Measurements from ENCODE around the gene DGAT2L6. TPM values are rescaled to one million over a fixed set of nuclear protein-coding genes. Genes with fewer than 3 reads are reported as not detected.

Gene DGAT2L6
- total and polyA plus RNA-seq, 4 donors: not detected

DNA sequence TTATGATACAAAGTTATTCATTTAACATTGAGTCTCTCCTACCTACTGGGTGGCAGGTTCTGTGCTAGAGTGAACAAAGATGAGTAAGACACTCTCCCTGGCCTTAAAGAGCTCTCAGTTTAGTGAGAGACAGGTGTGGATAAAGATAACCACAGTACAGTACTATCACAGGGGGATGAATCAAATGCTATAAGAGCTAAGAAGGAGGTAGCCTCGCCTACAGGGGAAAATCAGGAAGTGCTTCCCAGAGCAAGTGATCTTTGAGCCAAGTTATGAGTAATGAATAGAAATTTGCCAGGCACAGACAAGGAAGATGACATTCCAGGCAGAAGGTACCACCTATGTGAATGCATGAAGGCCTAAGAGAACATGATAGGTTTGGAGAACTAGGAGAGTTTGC is 47.5 kb upstream of the DGAT2L6 start:
- Histone ChIP-seq H3K27ac (ENCODE audit: low read depth in 1 of 2, low read length in 2 of 2) (no peak overlapping the region), H3K4me1 (ENCODE audit: control insufficient read depth in 4 of 4, insufficient read depth in 4 of 4, low read length in 3 of 4) (peaks cover 0 to 13% (median 8%) of the 10 kb centered on the region in 4 donors), H3K36me3 (ENCODE audit: control insufficient read depth in 4 of 4, insufficient read depth in 3 of 4, low read depth in 1 of 4, low read length in 3 of 4) (no peaks in the 10 kb centered on the region), H3K27me3 (ENCODE audit: control insufficient read depth in 4 of 4, insufficient read depth in 4 of 4, low read length in 3 of 4) (peaks cover 0 to 5% (median 0%) of the 10 kb centered on the region in 4 donors), H3K9ac (ENCODE audit: low read depth in 1 of 2, low read length in 2 of 2) (no peak overlapping the region), H3K9me3 (ENCODE audit: control insufficient read depth in 4 of 4, low read length in 3 of 4) (no peaks in the 10 kb centered on the region), H3K4me3 (ENCODE audit: low read depth in 1 of 3, low read length in 3 of 3) (no peak overlapping the region)
- TF ChIP-seq ATF3 (IDR thresholded peaks at IDR 0.05) (no peak), JUND (IDR thresholded peaks at IDR 0.05) (no peak), NR2F2 (IDR thresholded peaks at IDR 0.05) (no peak), GABPA (IDR thresholded peaks at IDR 0.05 in 1 of 2, conservative IDR thresholded peaks at IDR 0.05 in 1 of 2) (no peak), HNF4G (IDR thresholded peaks at IDR 0.05) (no peak), RAD21 (IDR thresholded peaks at IDR 0.05) (no peak)
- TF ChIP-seq, protein P1, sequence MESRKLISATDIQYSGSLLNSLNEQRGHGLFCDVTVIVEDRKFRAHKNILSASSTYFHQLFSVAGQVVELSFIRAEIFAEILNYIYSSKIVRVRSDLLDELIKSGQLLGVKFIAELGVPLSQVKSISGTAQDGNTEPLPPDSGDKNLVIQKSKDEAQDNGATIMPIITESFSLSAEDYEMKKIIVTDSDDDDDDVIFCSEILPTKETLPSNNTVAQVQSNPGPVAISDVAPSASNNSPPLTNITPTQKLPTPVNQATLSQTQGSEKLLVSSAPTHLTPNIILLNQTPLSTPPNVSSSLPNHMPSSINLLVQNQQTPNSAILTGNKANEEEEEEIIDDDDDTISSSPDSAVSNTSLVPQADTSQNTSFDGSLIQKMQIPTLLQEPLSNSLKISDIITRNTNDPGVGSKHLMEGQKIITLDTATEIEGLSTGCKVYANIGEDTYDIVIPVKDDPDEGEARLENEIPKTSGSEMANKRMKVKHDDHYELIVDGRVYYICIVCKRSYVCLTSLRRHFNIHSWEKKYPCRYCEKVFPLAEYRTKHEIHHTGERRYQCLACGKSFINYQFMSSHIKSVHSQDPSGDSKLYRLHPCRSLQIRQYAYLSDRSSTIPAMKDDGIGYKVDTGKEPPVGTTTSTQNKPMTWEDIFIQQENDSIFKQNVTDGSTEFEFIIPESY (IDR thresholded peaks at IDR 0.05): no peak
- TF ChIP-seq, protein P2, sequence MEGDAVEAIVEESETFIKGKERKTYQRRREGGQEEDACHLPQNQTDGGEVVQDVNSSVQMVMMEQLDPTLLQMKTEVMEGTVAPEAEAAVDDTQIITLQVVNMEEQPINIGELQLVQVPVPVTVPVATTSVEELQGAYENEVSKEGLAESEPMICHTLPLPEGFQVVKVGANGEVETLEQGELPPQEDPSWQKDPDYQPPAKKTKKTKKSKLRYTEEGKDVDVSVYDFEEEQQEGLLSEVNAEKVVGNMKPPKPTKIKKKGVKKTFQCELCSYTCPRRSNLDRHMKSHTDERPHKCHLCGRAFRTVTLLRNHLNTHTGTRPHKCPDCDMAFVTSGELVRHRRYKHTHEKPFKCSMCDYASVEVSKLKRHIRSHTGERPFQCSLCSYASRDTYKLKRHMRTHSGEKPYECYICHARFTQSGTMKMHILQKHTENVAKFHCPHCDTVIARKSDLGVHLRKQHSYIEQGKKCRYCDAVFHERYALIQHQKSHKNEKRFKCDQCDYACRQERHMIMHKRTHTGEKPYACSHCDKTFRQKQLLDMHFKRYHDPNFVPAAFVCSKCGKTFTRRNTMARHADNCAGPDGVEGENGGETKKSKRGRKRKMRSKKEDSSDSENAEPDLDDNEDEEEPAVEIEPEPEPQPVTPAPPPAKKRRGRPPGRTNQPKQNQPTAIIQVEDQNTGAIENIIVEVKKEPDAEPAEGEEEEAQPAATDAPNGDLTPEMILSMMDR (IDR thresholded peaks at IDR 0.05; ENCODE audit: low read depth, low read length, missing input control): no peak
- no peak for DNase-seq (ENCODE audit: low spot score)
- WGBS: 45% methylated on average over 1 of the region's 1 CpG

DNA sequence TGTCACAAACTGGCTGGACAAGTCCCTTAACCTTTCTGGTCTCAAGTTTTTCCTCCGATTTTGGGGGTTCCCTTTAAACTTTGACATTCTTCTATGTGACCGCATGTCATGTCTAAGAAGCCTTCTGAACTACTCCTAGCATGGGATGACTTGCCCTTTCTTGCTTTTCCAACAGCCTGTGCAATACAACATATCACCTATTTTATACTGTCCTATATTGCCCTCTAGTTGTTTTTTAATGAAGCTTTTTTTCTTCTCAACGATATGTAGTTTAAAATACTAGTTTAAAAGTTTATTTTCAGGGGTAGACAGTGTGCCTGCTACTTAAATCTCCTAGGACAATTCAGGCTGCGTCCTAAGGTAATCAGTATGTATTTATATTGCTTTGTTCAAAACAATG is 45.1 kb upstream of the DGAT2L6 start:
- H3K4me3 ChIP-seq (ENCODE audit: low read depth in 1 of 3, low read length in 3 of 3): no peak overlapping the region
- 61% methylated on average over 4 of the region's 4 CpGs for WGBS
- no peak overlapping the region for H3K27ac ChIP-seq (ENCODE audit: low read depth in 1 of 2, low read length in 2 of 2)

More for the DNA sequence above, 45.1 kb upstream of the DGAT2L6 start:
- peaks cover 0 to 16% (median 13%) of the 10 kb centered on the region in 4 donors for H3K4me1 ChIP-seq (ENCODE audit: control insufficient read depth in 4 of 4, insufficient read depth in 4 of 4, low read length in 3 of 4)
- H3K9ac ChIP-seq (ENCODE audit: low read depth in 1 of 2, low read length in 2 of 2): no peak overlapping the region
- no peak for TF ChIP-seq NR2F2 (IDR thresholded peaks at IDR 0.05)
- TF ChIP-seq JUND (IDR thresholded peaks at IDR 0.05): no peak
- TF ChIP-seq RXRA (IDR thresholded peaks at IDR 0.05): no peak
- TF ChIP-seq ATF3 (IDR thresholded peaks at IDR 0.05): no peak
- no peak for TF ChIP-seq MAX (IDR thresholded peaks at IDR 0.05)
- no peak for TF ChIP-seq RAD21 (IDR thresholded peaks at IDR 0.05)
- TF ChIP-seq, protein P3, sequence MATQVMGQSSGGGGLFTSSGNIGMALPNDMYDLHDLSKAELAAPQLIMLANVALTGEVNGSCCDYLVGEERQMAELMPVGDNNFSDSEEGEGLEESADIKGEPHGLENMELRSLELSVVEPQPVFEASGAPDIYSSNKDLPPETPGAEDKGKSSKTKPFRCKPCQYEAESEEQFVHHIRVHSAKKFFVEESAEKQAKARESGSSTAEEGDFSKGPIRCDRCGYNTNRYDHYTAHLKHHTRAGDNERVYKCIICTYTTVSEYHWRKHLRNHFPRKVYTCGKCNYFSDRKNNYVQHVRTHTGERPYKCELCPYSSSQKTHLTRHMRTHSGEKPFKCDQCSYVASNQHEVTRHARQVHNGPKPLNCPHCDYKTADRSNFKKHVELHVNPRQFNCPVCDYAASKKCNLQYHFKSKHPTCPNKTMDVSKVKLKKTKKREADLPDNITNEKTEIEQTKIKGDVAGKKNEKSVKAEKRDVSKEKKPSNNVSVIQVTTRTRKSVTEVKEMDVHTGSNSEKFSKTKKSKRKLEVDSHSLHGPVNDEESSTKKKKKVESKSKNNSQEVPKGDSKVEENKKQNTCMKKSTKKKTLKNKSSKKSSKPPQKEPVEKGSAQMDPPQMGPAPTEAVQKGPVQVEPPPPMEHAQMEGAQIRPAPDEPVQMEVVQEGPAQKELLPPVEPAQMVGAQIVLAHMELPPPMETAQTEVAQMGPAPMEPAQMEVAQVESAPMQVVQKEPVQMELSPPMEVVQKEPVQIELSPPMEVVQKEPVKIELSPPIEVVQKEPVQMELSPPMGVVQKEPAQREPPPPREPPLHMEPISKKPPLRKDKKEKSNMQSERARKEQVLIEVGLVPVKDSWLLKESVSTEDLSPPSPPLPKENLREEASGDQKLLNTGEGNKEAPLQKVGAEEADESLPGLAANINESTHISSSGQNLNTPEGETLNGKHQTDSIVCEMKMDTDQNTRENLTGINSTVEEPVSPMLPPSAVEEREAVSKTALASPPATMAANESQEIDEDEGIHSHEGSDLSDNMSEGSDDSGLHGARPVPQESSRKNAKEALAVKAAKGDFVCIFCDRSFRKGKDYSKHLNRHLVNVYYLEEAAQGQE (IDR thresholded peaks at IDR 0.05): no peak
- TF ChIP-seq FOXA2 (IDR thresholded peaks at IDR 0.05): no peak
- no peaks in the 10 kb centered on the region for H3K9me3 ChIP-seq (ENCODE audit: control insufficient read depth in 4 of 4, low read length in 3 of 4)
- no peak for DNase-seq (ENCODE audit: low spot score)
- peaks cover 0 to 5% (median 0%) of the 10 kb centered on the region in 4 donors for H3K27me3 ChIP-seq (ENCODE audit: control insufficient read depth in 4 of 4, insufficient read depth in 4 of 4, low read length in 3 of 4)
- H3K36me3 ChIP-seq (ENCODE audit: control insufficient read depth in 4 of 4, insufficient read depth in 3 of 4, low read depth in 1 of 4, low read length in 3 of 4): no peaks in the 10 kb centered on the region

Data from liver (tissue), 9 donors.